ENCODE measurements around the gene KLK11. TPM values are rescaled to one million over a fixed set of nuclear protein-coding genes. Genes with fewer than 3 reads are reported as not detected.

Gene KLK11
- total and polyA plus RNA-seq, 2 of the 8 experiments (the other 6 are each of a cell fraction or from before 2014, with no cell fraction given): 0.45 TPM; not detected in 1

- no peak for TF ChIP-seq EZH2 (IDR thresholded peaks at IDR 0.05; ENCODE audit: low read depth, low read length, severe bottlenecking)
These were observed 6.9 kb downstream of the KLK11 start, which contains the start of gene KLK10 (continued) for GRCh38 chr19:51019544-51019925.

All from H1 (cell line).